ENCODE measurements around the gene INPP4B.
"Not testable (repeated sequence)": the region's sequence is repeated elsewhere in the genome, so short reads cannot be mapped to it uniquely, and the experiment has no call there.

DNA sequence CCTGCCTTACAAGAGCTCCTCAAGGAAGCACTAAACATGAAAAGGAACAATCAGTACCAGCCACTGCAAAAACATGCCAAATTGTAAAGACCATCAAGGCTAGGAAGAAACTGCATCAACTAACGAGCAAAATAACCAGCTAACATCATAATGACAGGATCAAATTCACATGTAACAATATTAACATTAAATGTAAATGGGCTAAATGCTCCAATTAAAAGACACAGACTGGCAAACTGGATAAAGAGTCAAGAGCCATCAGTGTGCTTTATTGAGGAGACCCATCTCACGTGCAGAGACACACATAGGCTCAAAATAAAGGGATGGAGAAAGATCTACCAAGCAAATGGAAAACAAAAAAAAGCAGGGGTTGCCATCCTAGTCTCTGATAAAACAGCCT, 777.8 kb downstream of the INPP4B start:
- TF ChIP-seq POLR2A (IDR thresholded peaks at IDR 0.05) = not testable (repeated sequence)
- TF ChIP-seq, protein P1, sequence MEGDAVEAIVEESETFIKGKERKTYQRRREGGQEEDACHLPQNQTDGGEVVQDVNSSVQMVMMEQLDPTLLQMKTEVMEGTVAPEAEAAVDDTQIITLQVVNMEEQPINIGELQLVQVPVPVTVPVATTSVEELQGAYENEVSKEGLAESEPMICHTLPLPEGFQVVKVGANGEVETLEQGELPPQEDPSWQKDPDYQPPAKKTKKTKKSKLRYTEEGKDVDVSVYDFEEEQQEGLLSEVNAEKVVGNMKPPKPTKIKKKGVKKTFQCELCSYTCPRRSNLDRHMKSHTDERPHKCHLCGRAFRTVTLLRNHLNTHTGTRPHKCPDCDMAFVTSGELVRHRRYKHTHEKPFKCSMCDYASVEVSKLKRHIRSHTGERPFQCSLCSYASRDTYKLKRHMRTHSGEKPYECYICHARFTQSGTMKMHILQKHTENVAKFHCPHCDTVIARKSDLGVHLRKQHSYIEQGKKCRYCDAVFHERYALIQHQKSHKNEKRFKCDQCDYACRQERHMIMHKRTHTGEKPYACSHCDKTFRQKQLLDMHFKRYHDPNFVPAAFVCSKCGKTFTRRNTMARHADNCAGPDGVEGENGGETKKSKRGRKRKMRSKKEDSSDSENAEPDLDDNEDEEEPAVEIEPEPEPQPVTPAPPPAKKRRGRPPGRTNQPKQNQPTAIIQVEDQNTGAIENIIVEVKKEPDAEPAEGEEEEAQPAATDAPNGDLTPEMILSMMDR (IDR thresholded peaks at IDR 0.05) = not testable (repeated sequence)

All from body of pancreas (tissue), 4 donors.